Psoas muscle (tissue), 8 donors: ENCODE results near the gene CLIP2. TPM values are rescaled to one million over a fixed set of nuclear protein-coding genes. Genes with fewer than 3 reads are reported as not detected.
"Not testable (repeated sequence)": the region's sequence is repeated elsewhere in the genome, so short reads cannot be mapped to it uniquely, and the experiment has no call there.

Experiments
- ATAC-seq, 4 donors: fragments of 200-7000 bp; cut with Tn5 transposase; one replicate each; pipeline ENCODE4 v1.9.1; 2020; ENCODE audit warnings: moderate library complexity in 3 of 4, mild to moderate bottlenecking in 2 of 4
- DNase-seq, 2 donors: peaks; one replicate each; pipeline ENCODE4 v3.0.0-alpha.2; 2020
- H3K27ac ChIP-seq: fragments of 200-600 bp; one replicate; pipeline ENCODE4 v1.8.0; 2022
- H3K27me3 ChIP-seq, 3 donors: fragments of 200-600 bp in 1 of 3; one replicate each; pipeline versions ENCODE4 v1.6.1 to v1.8.0; 2013 to 2022; ENCODE audit warnings: low read length in 2 of 3, mild to moderate bottlenecking in 2 of 3, moderate library complexity in 1 of 3; ENCODE audit not compliant: insufficient read depth in 3 of 3
- H3K36me3 ChIP-seq, 2 donors: fragments of 200-600 bp in 1 of 2; one replicate each; pipeline versions ENCODE4 v1.6.1 to v1.8.0; 2013 to 2022; ENCODE audit warnings: low read depth in 1 of 2, mild to moderate bottlenecking in 1 of 2, moderate library complexity in 1 of 2; ENCODE audit not compliant: insufficient read depth in 1 of 2
- H3K4me1 ChIP-seq: fragments of 200-600 bp; one replicate; pipeline ENCODE4 v1.8.0; 2022
- H3K4me3 ChIP-seq: fragments of 200-600 bp; one replicate; pipeline ENCODE4 v1.8.0; 2022; ENCODE audit warnings: mild to moderate bottlenecking
- H3K9me3 ChIP-seq: fragments of 200-600 bp; one replicate; pipeline ENCODE4 v1.8.0; 2022
- WGBS, 3 donors: extraction: QIAGEN DNeasy Blood & Tissue Kit; methylation state at CpG; one replicate each; pipeline versions ENCODE4 v1.1.6 to v1.1.7; 2013; 5-methylcytosine and 5-hydroxymethylcytosine counted together
- intact Hi-C, 2 donors: fragments of 100-400 bp; cut with DNase I; formaldehyde crosslinking; loops; one replicate each; pipeline versions ENCODE4 v1.11.0 to v1.14.2; 2022
- polyA plus RNA-seq, 3 donors: library from polyadenylated mRNA; stranded (reverse); fragments of 200-250 nt; gene quantifications; one replicate each; pipeline ENCODE4 v1.2.3, GENCODE V29; 2013
- total RNA-seq, 4 donors: library from RNA; stranded (reverse); fragmentation: NEBNext Ultra II Directional in 2 of 4; extraction: Animal tissue kit (Norgen Biotek cat#: 25700) in 2 of 4; gene quantifications; one replicate each; pipeline versions ENCODE4 v1.2.1 to v1.2.4, GENCODE V29; 2021 to 2023
- TF ChIP-seq, protein P1 (sequence below): fragments of 200-600 bp; IDR thresholded peaks from one replicate; pipeline ENCODE4 v1.8.0; 2022; ENCODE audit warnings: antibody characterized with exemption
- donor health status: healthy with polysubstance abuse.
- donor health status: DM: no; HTN: no; CAD: no; lungs with moderate emphysema.
- donor health status: Bipolar disorder and iron deficiency.
- donor health status: healthy.
- donor health status: DM: yes; HTN: yes; CAD: no.
- donor health status: DM: no; HTN: no; CAD: no.
- donor health status: DM: no; HTN: no; CAD: no.
- donor health status: DM: yes; HTN: yes; CAD: no.

The CLIP2 gene
- total and polyA plus RNA-seq, 7 donors, result 1.5 to 4.3 (median 2.2) TPM

DNA sequence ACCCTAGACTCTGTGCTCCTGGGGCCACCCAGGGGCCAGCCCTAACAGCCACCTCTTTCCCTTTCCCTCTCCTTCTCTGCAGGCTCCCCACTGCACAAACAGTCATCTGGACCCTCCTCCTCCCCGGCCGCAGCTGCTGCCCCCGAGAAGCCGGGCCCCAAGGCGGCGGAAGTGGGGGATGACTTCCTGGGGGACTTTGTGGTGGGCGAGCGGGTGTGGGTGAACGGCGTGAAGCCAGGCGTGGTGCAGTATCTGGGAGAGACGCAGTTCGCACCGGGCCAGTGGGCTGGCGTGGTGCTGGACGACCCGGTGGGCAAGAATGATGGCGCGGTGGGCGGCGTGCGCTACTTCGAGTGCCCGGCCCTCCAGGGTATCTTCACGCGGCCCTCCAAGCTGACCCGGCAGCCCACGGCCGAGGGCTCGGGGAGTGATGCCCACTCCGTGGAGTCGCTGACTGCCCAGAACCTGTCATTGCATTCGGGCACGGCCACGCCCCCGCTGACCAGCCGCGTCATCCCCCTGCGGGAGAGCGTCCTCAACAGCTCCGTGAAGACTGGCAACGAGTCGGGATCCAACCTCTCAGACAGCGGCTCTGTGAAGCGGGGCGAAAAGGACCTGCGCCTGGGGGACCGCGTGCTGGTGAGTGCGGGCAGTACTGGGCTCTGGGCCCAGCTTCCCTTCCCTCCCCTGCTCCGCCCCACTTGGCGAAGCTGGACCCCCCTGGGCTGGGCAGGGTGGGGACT, 49.3 kb downstream of the CLIP2 start:
- Histone ChIP-seq H3K4me1 (peaks cover 3% of the 10 kb centered on the region), H3K27me3 (no peaks in the 10 kb centered on the region), H3K27ac (no peak overlapping the region), H3K4me3 (no peak overlapping the region), H3K9me3 (no peaks in the 10 kb centered on the region), H3K36me3 (no peaks in the 10 kb centered on the region)
- ATAC-seq, result no peak
- intact Hi-C loops, result no loop called here
- no peak for DNase-seq
- 96% methylated on average over 48 to 52 of the region's 52 CpGs for WGBS, 3 donors
- TF ChIP-seq, protein P1, sequence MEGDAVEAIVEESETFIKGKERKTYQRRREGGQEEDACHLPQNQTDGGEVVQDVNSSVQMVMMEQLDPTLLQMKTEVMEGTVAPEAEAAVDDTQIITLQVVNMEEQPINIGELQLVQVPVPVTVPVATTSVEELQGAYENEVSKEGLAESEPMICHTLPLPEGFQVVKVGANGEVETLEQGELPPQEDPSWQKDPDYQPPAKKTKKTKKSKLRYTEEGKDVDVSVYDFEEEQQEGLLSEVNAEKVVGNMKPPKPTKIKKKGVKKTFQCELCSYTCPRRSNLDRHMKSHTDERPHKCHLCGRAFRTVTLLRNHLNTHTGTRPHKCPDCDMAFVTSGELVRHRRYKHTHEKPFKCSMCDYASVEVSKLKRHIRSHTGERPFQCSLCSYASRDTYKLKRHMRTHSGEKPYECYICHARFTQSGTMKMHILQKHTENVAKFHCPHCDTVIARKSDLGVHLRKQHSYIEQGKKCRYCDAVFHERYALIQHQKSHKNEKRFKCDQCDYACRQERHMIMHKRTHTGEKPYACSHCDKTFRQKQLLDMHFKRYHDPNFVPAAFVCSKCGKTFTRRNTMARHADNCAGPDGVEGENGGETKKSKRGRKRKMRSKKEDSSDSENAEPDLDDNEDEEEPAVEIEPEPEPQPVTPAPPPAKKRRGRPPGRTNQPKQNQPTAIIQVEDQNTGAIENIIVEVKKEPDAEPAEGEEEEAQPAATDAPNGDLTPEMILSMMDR, result no peak

DNA sequence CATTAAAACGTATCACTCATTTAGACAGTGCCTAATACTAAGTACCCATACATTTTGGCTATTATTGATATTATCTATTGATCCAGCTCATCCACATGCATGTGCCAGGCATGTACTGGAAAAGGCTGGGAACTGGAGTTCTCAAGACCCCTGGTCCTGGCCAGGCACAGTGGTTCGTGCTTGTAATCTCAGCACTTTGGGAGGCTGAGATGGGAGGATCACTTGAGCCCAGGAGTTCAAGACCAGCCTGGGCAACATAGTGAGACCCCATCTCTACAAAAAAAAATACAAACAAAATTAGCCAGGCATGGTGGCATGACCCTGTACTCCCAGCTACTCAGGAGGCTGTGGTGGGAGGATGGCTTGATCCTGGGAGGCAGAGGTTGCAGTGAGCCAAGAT, 50.4 kb downstream of the CLIP2 start:
- H3K27ac ChIP-seq, intact Hi-C loops, ATAC-seq, H3K36me3 ChIP-seq, DNase-seq, H3K4me1 ChIP-seq, H3K27me3 ChIP-seq, H3K9me3 ChIP-seq, H3K4me3 ChIP-seq: not testable (repeated sequence)
- WGBS, 3 donors, result 92 to 98% (median 95%) methylated on average over 2 of the region's 2 CpGs

DNA sequence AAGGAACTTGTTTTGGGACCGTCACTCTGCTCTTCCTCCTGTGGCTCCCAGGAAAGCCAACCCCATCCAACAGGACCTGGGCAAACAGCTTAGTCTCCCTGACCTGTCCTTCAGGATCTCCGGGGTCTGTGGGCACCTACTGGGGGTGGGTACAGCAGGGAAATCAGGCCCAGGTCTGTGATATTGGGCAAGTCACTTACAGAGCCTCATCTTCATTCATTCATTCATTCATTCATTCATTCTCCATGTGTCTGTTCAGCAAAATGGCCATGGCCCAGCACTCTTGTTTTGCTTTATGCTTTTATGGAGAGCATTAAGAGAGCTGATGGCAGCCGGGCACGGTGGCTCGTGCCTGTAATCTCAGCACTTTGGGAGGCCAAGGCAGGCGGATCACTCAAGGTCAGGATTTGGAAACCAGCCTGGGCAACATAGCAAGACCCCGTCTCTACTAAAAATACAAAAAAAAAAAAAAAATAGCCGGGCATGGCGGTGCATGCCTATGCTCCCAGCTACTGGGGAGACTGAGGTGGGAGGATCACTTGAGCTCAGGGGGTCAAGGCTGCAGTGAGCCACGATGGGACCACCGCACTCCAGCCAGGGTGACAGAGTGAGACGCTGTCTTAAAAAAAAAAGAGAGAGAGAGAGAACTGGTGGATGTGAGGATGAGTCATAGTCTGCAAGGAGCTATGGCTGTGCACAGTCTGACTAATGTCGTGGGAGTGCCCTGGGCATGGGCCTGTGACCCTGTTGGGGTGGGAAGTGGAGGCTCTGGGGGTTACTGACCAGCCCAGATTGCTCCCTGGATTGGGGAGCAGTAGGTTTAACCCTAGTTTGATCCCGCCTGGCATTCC, 54.3 kb downstream of the CLIP2 start:
- no peaks in the 10 kb centered on the region for H3K36me3 ChIP-seq
- H3K9me3 ChIP-seq, result no peaks in the 10 kb centered on the region
- TF ChIP-seq, protein P1, result no peak
- no peak overlapping the region for H3K27ac ChIP-seq
- no peak overlapping the region for H3K4me3 ChIP-seq
- DNase-seq (no peak), ATAC-seq (peak in 1 of 4 donors; percentile 36)
- no peaks in the 10 kb centered on the region for H3K27me3 ChIP-seq
- intact Hi-C loops, result no loop called here
- WGBS, 3 donors, result 74 to 87% (median 82%) methylated on average over 14 of the region's 14 CpGs
- no peaks in the 10 kb centered on the region for H3K4me1 ChIP-seq

DNA sequence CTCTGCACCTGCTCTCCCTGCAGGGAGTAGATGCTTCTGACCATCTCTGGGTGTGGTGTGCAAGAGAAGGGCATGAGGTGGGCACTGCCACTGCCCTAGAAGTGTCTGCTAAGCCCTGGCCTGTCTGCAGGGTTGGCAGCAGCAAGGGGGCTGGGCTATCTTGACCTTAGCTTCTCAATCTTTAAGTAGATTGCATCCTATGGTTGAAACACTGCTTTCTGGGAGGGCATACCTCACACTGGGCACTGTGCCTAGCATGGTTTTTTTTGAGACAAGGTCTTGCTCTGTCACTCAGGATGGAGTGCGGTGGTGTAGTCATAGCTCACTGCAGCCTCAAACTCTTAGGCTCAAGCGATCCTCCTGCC, 54.9 kb downstream of the CLIP2 start:
- intact Hi-C loops, result no loop called here
- no peak for ATAC-seq
- WGBS, 3 donors, result 93 to 98% (median 97%) methylated on average over 2 of the region's 2 CpGs

DNA sequence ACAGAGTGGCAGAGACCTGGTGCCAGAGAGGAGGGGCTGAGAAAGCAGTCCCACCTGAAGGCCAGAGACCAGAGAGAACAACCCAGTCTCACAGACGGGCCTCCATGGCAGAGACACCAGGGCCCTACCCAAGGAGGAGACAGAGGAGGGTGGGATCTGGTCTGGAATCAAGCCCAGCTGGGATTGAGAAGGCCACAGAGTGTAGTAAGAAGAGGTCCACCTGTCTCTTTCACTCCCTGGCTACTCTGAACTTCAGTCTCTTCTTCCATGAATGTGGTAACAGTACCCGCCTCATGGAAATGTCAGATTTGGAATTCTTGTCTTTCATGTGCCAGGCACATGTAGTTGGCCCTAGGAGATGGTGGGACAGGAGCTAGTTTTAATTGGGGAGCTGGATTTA, 55.6 kb downstream of the CLIP2 start:
- no peak for ATAC-seq
- TF ChIP-seq, protein P1, result no peak
- 83 to 100% (median 85%) methylated on average over 2 of the region's 2 CpGs for WGBS, 3 donors

More for the DNA sequence above, 54.9 kb downstream of the CLIP2 start:
- Histone ChIP-seq H3K36me3 (no peaks in the 10 kb centered on the region), H3K4me3 (no peak overlapping the region), H3K9me3 (no peaks in the 10 kb centered on the region), H3K27me3 (no peaks in the 10 kb centered on the region), H3K4me1 (no peaks in the 10 kb centered on the region), H3K27ac (no peak overlapping the region)
- no peak for DNase-seq
- TF ChIP-seq, protein P1, result no peak

More for the DNA sequence above, 55.6 kb downstream of the CLIP2 start:
- Histone ChIP-seq H3K27me3 (no peaks in the 10 kb centered on the region), H3K4me1 (no peaks in the 10 kb centered on the region), H3K36me3 (no peaks in the 10 kb centered on the region), H3K9me3 (no peaks in the 10 kb centered on the region), H3K4me3 (no peak overlapping the region), H3K27ac (no peak overlapping the region)
- intact Hi-C loops, result no loop called here
- DNase-seq, result no peak
